GM18498 (cell line): ENCODE results near the gene ZNF624.
A peak's percentile ranks its signal among the peaks of the same experiment; 100 is the strongest.
"Not testable (repeated sequence)": the region's sequence is repeated elsewhere in the genome, so short reads cannot be mapped to it uniquely, and the experiment has no call there.

Experiments
- ATAC-seq: cut with Tn5 transposase; IDR thresholded peaks from one replicate; pipeline ENCODE4 v1.9.1; 2021; ENCODE audit warnings: mild to moderate bottlenecking, moderate library complexity; ENCODE audit not compliant: unreplicated experiment

Gene ZNF624

GRCh38 chr17:16653367-16654041 is at the start of gene ZNF624:
ZNF624 (minus strand) TSS chr17:16653850.
- ATAC-seq = peak; percentile 92

- not testable (repeated sequence) for ATAC-seq
Measured at GRCh38 chr17:16697603-16698002, 44.0 kb upstream of the ZNF624 start.

GRCh38 chr17:16690447-16690846 is 36.8 kb upstream of the ZNF624 start:
- ATAC-seq = not testable (repeated sequence)

GRCh38 chr17:16689731-16690281 is 36.2 kb upstream of the ZNF624 start, which contains the start of gene CCDC144A:
CCDC144A (plus strand) TSS chr17:16690241; CDS start chr17:16690401, 160 bp downstream.
- ATAC-seq = not testable (repeated sequence)

GRCh38 chr17:16687151-16687550 is 33.5 kb upstream of the ZNF624 start:
- ATAC-seq = not testable (repeated sequence)

GRCh38 chr17:16686019-16686418 is 32.4 kb upstream of the ZNF624 start:
- ATAC-seq = not testable (repeated sequence)

DNA sequence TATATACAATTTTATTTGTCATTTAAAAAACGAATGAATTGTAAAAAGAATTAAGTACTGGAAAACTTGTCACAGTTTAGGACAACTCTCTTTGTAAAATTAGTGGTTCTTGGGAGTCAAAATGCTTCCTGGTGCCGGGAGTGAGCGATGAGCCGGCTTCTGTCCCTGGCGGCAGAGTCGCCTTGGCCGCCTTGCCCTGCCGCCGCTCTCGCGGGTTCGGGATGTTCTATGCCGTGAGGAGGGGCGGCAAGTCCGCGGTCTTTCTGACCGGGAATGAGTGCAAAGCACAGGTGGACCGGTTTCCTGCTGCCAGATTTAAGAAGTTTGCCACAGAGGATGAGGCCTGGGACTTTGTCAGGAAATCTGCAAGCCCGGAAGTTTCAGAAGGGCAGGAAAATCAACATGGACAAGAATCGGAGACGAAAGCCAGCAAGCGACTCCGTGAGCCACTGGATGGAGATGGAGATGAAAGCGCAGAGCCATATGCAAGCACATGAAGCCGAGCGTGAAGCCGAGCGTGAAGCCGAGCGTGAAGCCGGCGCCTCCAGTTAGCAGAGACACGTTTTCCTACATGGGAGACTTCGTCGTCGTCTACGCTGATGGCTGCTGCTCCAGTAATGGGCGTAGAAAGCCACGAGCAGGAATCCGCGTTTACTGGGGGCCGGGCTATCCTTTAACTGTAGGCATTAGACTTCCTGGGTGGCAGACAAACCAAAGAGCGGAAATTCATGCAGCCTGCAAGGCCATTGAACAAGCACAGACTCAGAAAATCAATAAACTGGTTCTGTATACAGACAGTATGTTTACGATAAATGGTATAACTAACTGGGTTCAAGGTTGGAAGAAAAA is 29.9 kb upstream of the ZNF624 start:
- ATAC-seq = not testable (repeated sequence)

GRCh38 chr17:16676676-16677268 is 23.1 kb upstream of the ZNF624 start:
- no peak for ATAC-seq

DNA sequence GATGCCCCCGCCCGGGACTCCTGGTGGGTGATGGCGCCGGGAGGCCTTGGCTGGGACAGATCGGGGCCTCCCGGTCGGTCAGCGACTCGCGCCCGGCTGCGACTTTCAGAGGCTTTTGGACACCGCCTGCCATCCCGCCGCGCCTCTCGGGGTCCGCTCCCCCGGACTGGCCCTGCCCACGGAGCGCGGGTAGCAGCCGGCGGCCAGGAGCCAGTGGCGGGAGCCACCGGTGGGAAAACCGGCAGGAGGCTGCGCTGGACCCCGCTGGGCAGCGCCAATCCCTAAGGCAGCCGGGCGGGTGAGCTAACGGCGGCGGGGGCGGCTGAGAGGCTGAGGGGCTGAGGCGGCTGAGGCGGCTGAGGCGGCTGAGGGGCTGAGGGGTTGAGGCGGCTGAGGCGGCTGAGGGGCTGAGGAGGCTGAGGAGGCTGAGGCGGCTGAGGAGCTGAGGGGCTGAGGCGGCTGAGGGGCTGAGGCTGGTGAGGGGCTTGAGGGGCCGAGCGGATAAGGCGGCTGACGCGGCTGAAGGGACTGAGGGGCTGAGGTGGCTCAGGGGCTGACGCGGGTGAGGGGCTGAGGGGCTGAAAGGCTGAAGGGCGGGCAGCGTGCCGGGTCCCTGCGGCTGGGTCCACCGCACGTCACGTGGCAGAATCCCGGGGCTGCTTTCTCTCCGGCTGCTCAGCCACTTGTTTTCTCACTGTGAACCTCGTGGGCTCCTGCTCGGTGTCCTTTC is 13.4 kb upstream of the ZNF624 start:
- ATAC-seq = not testable (repeated sequence)

DNA sequence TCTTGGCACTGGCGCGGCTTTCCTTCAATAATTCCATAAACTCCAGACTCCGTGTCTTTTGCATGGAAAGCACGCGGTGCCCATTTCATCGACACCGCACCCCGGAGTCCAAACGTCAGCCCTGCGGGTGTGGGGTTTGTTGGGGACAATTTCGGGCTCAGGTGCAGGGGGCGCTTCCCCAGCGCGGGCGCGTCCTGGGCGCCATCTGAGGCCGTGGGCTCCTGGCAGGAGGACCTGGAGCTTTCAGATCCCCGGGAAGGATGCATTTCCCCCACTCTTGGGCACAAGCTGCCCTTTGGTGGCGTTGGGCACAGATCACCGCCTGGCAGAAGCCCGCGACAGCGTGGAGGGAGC is 12.9 kb upstream of the ZNF624 start:
- not testable (repeated sequence) for ATAC-seq

GRCh38 chr17:16662936-16663335 is 9.3 kb upstream of the ZNF624 start:
- ATAC-seq = no peak

DNA sequence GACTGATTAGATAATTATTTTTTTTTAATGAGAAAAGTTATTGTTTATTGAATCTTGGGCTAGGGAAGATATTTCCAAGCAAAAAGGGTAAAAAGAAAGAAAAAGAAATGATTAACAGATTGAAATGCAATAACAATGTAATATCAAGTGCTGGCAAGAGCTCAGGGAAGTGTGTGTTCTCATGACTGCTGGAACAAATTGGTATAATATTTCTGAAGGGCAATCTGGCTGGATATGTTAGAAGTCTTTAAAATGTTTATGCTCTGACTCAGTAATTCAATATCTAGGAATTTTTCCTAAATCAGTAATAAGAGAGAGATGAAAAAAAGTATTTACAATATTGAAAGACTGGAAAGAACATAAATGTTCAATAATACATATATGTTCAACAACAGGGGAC is 7.6 kb upstream of the ZNF624 start:
- ATAC-seq = no peak

DNA sequence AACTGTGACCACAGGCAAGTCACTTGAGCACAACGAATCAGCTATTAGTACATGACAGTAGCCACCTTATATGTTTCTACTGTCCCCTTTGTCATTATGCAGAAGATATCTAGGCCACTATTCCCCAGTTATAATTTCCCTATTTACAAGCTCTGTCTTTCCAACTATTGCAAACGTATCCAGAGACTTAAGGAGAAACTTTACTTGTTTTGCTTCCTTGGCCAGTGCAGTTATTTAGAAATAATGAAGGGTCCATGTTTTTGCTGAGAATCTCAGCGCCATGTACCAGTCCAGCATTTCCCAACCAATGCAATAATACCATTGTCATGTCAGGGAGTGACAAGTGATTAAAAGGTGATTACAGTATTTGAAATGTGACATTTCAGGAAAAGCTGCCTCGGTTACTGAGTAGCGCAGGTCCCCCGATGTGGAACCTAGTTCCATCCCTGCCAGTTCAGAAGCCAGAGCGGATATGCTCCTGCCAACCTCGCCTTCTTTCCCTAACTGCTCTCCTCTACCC is 743 bp downstream of the ZNF624 start:
- ATAC-seq = no peak

DNA sequence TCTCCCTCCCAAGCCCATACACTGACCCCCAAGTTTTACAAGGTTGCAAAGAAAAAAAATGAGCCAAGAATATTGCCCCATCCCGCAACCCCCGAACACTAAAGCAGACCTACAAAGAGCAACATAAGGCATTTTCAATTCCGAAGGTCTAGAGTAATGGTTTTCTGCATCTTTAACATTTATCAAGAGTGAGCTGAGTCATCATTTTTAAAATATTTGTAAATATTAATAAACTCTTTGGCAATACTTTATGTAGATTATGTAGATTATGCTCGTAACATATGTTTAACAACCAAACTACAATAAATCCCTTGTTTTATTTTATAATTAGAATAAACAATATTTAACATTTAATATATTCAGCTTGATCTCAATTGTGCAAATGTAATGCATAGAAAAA is 1.4 kb downstream of the ZNF624 start:
- no peak for ATAC-seq

GRCh38 chr17:16649585-16649984 is 4.1 kb downstream of the ZNF624 start:
- ATAC-seq = no peak

DNA sequence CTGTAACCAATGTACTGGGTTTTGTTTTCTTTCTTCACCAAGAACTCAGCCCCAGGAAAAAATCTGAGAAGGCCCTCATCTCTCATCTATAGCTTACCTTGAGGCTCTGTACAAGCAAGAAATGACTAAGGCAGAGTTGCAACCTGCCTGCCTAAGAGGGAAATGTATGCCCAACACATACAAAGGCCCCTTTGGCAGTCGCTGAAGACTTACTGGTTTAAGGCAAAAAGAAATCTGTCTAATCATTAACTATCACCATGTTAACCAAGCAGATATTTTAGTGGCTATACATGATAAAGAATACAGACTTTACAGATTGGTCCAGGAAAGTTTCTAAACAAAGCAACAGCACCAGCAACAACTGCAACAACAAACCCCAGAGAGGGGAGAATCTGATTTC is 14.2 kb downstream of the ZNF624 start:
- no peak for ATAC-seq

- ATAC-seq = no peak
Measured at GRCh38 chr17:16623282-16623681, 30.4 kb downstream of the ZNF624 start.

DNA sequence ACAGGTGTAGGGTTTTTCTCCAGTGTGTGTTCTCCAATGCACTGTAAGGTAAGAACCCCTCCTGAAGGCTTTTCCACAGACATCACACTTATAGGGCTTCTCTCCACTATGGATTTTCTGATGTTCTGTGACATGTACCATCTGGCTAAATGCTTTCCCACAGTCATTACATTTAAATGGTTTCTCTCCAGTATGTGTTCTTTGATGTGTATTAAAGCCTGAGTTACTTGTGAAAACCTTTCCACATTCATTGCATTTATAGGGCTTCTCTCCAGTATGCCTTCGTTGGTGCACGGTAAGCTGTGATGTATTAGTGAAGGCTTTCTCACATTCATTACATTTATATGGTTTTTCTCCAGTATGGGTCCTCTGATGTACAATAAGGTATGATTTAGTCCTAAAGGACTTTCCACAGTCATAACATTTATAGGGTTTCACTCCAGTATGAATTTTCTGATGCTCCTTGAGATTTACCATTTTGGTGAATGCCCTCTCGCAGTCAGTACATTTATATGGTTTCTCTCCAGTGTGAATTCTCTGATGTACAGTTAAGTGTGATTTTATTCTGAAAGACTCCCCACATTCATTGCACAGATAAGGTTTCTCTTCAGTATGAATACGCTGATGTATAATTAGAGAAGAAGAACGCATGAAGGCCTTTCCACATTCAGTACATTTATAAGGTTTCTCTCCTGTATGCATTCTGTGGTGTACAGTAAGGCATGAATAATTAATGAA is 30.9 kb downstream of the ZNF624 start:
- no peak for ATAC-seq

DNA sequence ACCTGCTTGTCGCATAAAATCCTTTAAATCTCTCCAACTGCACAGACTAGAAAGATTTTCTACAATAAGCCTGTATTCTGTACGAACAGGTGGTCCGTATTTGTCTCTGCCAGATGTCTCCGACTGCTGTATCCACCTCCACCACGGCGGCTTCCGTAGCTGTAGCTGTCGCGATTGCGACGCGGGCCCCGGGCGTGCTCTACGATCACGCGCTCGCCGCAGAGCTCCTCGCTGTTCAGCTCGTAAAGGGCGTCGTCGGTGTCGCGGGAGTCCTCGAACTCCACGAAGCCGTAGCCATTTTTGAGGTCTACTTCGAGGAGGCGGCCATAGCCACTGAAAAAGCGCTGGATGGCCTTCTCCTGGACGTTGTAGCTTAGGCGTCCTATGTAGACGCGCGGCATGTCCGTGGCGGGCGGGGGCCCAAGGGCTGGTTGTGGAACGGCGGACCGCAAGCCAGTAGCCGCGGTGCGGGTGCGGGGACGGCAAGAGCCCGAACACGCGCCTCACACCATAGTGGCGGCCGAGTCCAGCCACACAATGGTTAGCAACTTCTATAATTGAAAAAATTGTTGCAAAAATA is 36.1 kb downstream of the ZNF624 start:
- ATAC-seq = no peak
